Ishikawa (cell line): Measurements from ENCODE around the gene PSD4.

Experiments used
- RAD21 ChIP-seq: IDR thresholded peaks from 2 replicates; pipeline ENCODE4 v1.6.1; 2012; ENCODE audit warnings: low read depth
- TAF1 ChIP-seq: IDR thresholded peaks from 2 replicates; pipeline ENCODE4 v1.6.1; 2012; ENCODE audit warnings: low read depth, mild to moderate bottlenecking
- TF ChIP-seq, protein P1 (sequence below): IDR thresholded peaks from 2 replicates; pipeline ENCODE4 v1.6.1; 2012
- TF ChIP-seq, protein P2 (sequence below): IDR thresholded peaks from 2 replicates; pipeline ENCODE4 v1.6.1; 2012; ENCODE audit warnings: low read depth, mild to moderate bottlenecking

DNA sequence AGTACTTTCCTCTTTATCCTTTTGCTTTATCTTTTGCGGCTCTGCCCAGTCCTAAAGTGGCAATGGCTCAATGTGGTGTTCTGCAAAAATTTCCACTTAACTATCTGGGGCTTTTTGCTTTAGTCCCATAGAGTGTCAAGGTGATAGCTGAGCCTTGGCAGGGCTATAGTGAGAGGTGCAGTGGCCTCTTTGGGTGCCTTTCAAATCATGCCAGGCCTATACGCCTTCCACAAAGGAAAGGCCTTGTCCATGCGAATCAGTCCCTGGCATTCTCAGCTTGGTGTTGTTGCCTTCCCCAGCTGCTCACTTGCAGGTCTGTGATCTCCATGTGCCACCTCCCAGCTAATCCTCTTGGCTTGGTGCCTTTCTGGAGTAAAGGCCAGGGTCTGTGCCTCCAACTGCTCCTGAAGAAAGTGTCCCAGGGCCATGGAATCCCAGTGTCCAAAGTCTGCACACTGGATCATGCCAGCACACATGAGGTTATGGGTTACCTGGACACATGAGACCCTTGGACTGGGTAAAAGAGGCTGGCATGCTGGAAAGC is 78.3 kb downstream of the PSD4 start:
- TF ChIP-seq, protein P1, sequence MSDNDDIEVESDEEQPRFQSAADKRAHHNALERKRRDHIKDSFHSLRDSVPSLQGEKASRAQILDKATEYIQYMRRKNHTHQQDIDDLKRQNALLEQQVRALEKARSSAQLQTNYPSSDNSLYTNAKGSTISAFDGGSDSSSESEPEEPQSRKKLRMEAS, result no peak
- TF ChIP-seq, protein P2, sequence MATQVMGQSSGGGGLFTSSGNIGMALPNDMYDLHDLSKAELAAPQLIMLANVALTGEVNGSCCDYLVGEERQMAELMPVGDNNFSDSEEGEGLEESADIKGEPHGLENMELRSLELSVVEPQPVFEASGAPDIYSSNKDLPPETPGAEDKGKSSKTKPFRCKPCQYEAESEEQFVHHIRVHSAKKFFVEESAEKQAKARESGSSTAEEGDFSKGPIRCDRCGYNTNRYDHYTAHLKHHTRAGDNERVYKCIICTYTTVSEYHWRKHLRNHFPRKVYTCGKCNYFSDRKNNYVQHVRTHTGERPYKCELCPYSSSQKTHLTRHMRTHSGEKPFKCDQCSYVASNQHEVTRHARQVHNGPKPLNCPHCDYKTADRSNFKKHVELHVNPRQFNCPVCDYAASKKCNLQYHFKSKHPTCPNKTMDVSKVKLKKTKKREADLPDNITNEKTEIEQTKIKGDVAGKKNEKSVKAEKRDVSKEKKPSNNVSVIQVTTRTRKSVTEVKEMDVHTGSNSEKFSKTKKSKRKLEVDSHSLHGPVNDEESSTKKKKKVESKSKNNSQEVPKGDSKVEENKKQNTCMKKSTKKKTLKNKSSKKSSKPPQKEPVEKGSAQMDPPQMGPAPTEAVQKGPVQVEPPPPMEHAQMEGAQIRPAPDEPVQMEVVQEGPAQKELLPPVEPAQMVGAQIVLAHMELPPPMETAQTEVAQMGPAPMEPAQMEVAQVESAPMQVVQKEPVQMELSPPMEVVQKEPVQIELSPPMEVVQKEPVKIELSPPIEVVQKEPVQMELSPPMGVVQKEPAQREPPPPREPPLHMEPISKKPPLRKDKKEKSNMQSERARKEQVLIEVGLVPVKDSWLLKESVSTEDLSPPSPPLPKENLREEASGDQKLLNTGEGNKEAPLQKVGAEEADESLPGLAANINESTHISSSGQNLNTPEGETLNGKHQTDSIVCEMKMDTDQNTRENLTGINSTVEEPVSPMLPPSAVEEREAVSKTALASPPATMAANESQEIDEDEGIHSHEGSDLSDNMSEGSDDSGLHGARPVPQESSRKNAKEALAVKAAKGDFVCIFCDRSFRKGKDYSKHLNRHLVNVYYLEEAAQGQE, result no peak
- TF ChIP-seq TAF1, result no peak
- TF ChIP-seq RAD21, result no peak
